GM12875 (cell line): Measurements from ENCODE around the gene NACC2.

Experiments
- H3K4me3 ChIP-seq: one replicate; pipeline ENCODE4 v1.5.1; 2011; ENCODE audit warnings: low read depth, low read length, control low read depth
- CTCF ChIP-seq: IDR thresholded peaks from 2 replicates; pipeline ENCODE4 v1.5.1; 2011; ENCODE audit warnings: low read depth, mild to moderate bottlenecking, control low read depth, inconsistent platforms, low read length, moderate library complexity, borderline replicate concordance; ENCODE audit not compliant: insufficient read depth

The NACC2 gene

GRCh38 chr9:136052991-136053756 is 41.9 kb downstream of the NACC2 start:
- H3K4me3 ChIP-seq, result no peak overlapping the region
- no peak for TF ChIP-seq CTCF

- no peak for TF ChIP-seq CTCF
- no peak overlapping the region for H3K4me3 ChIP-seq
Observed at GRCh38 chr9:136052472-136052880, 42.6 kb downstream of the NACC2 start.

GRCh38 chr9:136051837-136052471 is 43.1 kb downstream of the NACC2 start:
- no peak for TF ChIP-seq CTCF
- no peak overlapping the region for H3K4me3 ChIP-seq

GRCh38 chr9:136051453-136051836 is 43.6 kb downstream of the NACC2 start:
- TF ChIP-seq CTCF, result no peak
- H3K4me3 ChIP-seq, result no peak overlapping the region

GRCh38 chr9:136050701-136051452 is 44.2 kb downstream of the NACC2 start:
- TF ChIP-seq CTCF, result no peak
- no peak overlapping the region for H3K4me3 ChIP-seq

GRCh38 chr9:136050266-136050700 is 44.8 kb downstream of the NACC2 start:
- H3K4me3 ChIP-seq, result no peak overlapping the region
- TF ChIP-seq CTCF, result no peak
